Left lung (tissue), 10 donors: Measurements from ENCODE around the gene CLCNKB. TPM values are rescaled to one million over a fixed set of nuclear protein-coding genes. Genes with fewer than 3 reads are reported as not detected.
"Not testable (repeated sequence)": the region's sequence is repeated elsewhere in the genome, so short reads cannot be mapped to it uniquely, and the experiment has no call there.

Experiments used
- ATAC-seq: fragments of 200-7000 bp; cut with Tn5 transposase; one replicate; pipeline ENCODE4 v1.9.1; 2020; ENCODE audit warnings: moderate library complexity
- DNase-seq, 4 donors: peaks; one replicate each; pipeline ENCODE4 v3.0.0-alpha.2; 2013 to 2020
- H3K27ac ChIP-seq, 2 donors: fragments of 200-600 bp; sonication (generic) in 1 of 2; one replicate each; pipeline versions ENCODE4 v1.5.0 to v1.8.0; 2020 to 2021
- H3K27me3 ChIP-seq, 2 donors: fragments of 200-600 bp; sonication (generic) in 1 of 2; one replicate each; pipeline versions ENCODE4 v1.5.0 to v1.8.0; 2020 to 2021
- H3K36me3 ChIP-seq, 2 donors: fragments of 200-600 bp; sonication (generic) in 1 of 2; one replicate each; pipeline versions ENCODE4 v1.5.0 to v1.8.0; 2020 to 2021
- H3K4me1 ChIP-seq, 2 donors: fragments of 200-600 bp; one replicate each; pipeline ENCODE4 v1.8.0; 2021
- H3K4me3 ChIP-seq, 2 donors: fragments of 200-600 bp; sonication (generic) in 1 of 2; one replicate each; pipeline versions ENCODE4 v1.5.0 to v1.8.0; 2020 to 2021; ENCODE audit warnings: mild to moderate bottlenecking in 1 of 2
- H3K9me3 ChIP-seq, 2 donors: fragments of 200-600 bp; sonication (generic) in 1 of 2; one replicate each; pipeline versions ENCODE4 v1.5.0 to v1.8.0; 2020 to 2021
- CTCF ChIP-seq, 2 donors: fragments of 200-600 bp; sonication (generic) in 1 of 2; IDR thresholded peaks; one replicate each; pipeline versions ENCODE4 v1.5.0 to v1.8.0; 2021; ENCODE audit warnings: antibody characterized with exemption in 2 of 2
- intact Hi-C, 2 donors: fragments of 100-400 bp; cut with DNase I; formaldehyde crosslinking; loops; one replicate each; pipeline versions ENCODE4 v1.11.2 to v1.14.2; 2022
- polyA plus RNA-seq, 6 donors: library from polyadenylated mRNA; unstranded; fragments of 120-200 nt; gene quantifications; one replicate each; pipeline ENCODE4 v1.2.1, GENCODE V29; 2013; ENCODE audit not compliant: insufficient read length in 6 of 6
- total RNA-seq, 2 donors: library from RNA; stranded (reverse); fragmentation: NEBNext Ultra II Directional; extraction: Animal tissue kit (Norgen Biotek cat#: 25700); gene quantifications; one replicate each; pipeline ENCODE4 v1.2.1, GENCODE V29; 2021
- donor health status: DM: no; HTN: yes; CAD: no.
- donor health status: DM: no; HTN: no; CAD: no.

The CLCNKB gene
- total and polyA plus RNA-seq, 8 donors: 1.1 to 8.0 (median 4.9) TPM; not detected in 1

DNA sequence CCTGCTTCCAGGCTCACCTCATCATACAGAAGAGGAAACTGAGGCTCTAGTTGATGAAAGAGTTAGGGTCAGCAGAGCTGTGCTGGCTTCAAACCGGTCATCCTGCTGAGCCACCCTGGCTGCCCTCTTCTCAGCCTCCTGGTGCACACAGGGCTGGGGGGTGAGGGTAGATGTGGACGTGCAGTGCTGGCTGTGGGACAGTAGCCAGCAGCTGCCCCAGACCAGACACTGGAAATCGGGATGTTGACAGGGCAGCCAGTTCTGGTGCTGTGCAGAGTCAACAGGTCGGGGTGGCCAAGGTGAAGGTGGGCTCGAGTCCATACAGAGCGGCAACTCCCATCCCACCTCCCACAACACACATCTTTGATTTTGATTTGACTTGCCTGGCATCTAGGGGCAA is 23.3 kb upstream of the CLCNKB start:
- intact Hi-C loops: no loop called here
- no peak for TF ChIP-seq CTCF (IDR thresholded peaks at IDR 0.05)
- Histone ChIP-seq H3K27me3 (no peaks in the 10 kb centered on the region), H3K4me1 (peaks cover 0 to 12% of the 10 kb centered on the region in 2 donors), H3K36me3 (no peaks in the 10 kb centered on the region), H3K9me3 (no peaks in the 10 kb centered on the region), H3K27ac (no peak overlapping the region), H3K4me3 (no peak overlapping the region)
- DNase-seq: peak in 1 of 4 donors; percentile 49
- ATAC-seq: no peak

- peaks cover 0 to 12% of the 10 kb centered on the region in 2 donors for H3K4me1 ChIP-seq
- DNase-seq, H3K4me3 ChIP-seq, H3K27me3 ChIP-seq, H3K27ac ChIP-seq, intact Hi-C loops, ATAC-seq, H3K36me3 ChIP-seq, H3K9me3 ChIP-seq: not testable (repeated sequence)
These were observed 22.7 kb upstream of the CLCNKB start for GRCh38 chr1:16020878-16021277.

DNA sequence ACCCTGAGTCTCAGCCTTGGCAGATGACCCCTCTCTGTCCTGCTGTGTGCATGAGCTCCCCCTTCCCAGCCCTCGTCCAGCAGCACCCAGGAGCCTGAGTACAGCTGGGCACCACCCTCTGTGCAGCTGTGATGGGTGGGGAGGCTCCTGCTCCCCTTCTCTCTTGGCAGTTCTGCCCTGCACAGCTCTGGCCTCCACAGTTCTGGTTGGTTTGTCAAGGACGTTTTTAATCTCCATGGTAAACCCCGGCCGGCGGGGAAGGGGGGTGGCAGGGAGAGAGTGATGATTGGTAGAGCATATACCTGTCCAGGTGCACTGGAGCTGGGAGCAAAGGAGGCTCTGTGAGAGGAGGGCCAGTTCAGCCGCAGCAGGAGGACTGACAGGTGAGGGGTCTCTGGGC is 21.9 kb upstream of the CLCNKB start, which contains the start of gene CLCNKA:
Gene CLCNKA, plus strand, starts transcription at position 356 of the 400 bp plus-strand sequence. CDS start 584 bp downstream, outside the sequence.
- no peak for ATAC-seq

GRCh38 chr1:16022393-16022792 is 21.2 kb upstream of the CLCNKB start:
- ATAC-seq (no peak), DNase-seq (peak in 1 of 4 donors; percentile 41)
- Histone ChIP-seq H3K9me3 (no peaks in the 10 kb centered on the region), H3K27ac (no peak overlapping the region), H3K4me1 (peaks cover 8 to 18% of the 10 kb centered on the region in 2 donors), H3K4me3 (no peak overlapping the region), H3K36me3 (no peaks in the 10 kb centered on the region), H3K27me3 (peaks cover 0 to 14% of the 10 kb centered on the region in 2 donors)
- intact Hi-C loops: no loop called here
- TF ChIP-seq CTCF (IDR thresholded peaks at IDR 0.05): no peak

More for the DNA sequence above, 21.9 kb upstream of the CLCNKB start, which contains the start of gene CLCNKA:
- H3K27ac ChIP-seq: no peak within 1 kb of the TSS
- H3K27me3 ChIP-seq: peaks cover 0 to 7% of the 10 kb centered on the region in 2 donors
- H3K4me3 ChIP-seq: no peak within 1 kb of the TSS
- peaks cover under 1 to 13% of the 10 kb centered on the region in 2 donors for H3K4me1 ChIP-seq
- no peak for TF ChIP-seq CTCF (IDR thresholded peaks at IDR 0.05)
- intact Hi-C loops: no loop called here
- no peaks in the 10 kb centered on the region for H3K9me3 ChIP-seq
- H3K36me3 ChIP-seq: no peaks in the 10 kb centered on the region
- peak in 1 of 4 donors; percentile 50 for DNase-seq

- no peaks in the 10 kb centered on the region for H3K36me3 ChIP-seq
- intact Hi-C loops: no loop called here
- no peak overlapping the region for H3K27ac ChIP-seq
These were observed 20.4 kb upstream of the CLCNKB start for GRCh38 chr1:16023050-16023653.

DNA sequence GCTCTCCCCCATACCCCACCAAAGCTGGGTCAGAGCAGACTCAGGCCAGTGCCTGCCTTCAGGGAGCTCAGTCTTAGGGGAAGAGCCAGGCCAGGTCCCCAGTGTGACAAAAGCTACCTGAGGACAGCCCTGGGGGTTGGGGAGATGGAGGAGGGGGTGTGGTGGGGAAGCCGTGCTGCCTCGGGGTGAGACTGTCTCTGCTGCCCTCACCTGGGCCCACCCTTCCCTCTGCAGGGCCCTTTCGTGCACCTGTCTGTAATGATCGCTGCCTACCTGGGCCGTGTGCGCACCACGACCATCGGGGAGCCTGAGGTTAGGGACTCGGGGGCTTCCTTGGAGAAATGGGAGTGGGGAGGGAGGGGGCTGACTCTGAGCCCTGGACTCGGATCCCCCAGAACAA is 17.3 kb upstream of the CLCNKB start:
- H3K36me3 ChIP-seq, H3K27ac ChIP-seq, H3K9me3 ChIP-seq, ATAC-seq, H3K4me3 ChIP-seq, H3K4me1 ChIP-seq, intact Hi-C loops: not testable (repeated sequence)
- H3K27me3 ChIP-seq: peaks cover 0 to 41% of the 10 kb centered on the region in 2 donors
- peak in 1 of 4 donors; percentile 38 for DNase-seq

More at GRCh38 chr1:16023050-16023653, 20.4 kb upstream of the CLCNKB start:
- ATAC-seq (no peak), DNase-seq (peak in 1 of 4 donors; percentile 72)
- peaks cover 0 to 22% of the 10 kb centered on the region in 2 donors for H3K27me3 ChIP-seq
- TF ChIP-seq CTCF (IDR thresholded peaks at IDR 0.05): no peak
- H3K4me1 ChIP-seq: peaks cover 8 to 13% of the 10 kb centered on the region in 2 donors
- no peak overlapping the region for H3K4me3 ChIP-seq
- no peaks in the 10 kb centered on the region for H3K9me3 ChIP-seq
